ENCODE measurements around the gene RASSF8.

GRCh38 chr12:26101350-26101734, 142.9 kb downstream of the RASSF8 start:
- TF ChIP-seq EZH2 (IDR thresholded peaks at IDR 0.05; ENCODE audit: low read length, unreplicated experiment) (no peak), CTCF (conservative IDR thresholded peaks at IDR 0.05; ENCODE audit: low read depth, low read length) (no peak), EZH2phosphoT487 (IDR thresholded peaks at IDR 0.05; ENCODE audit: borderline replicate concordance, low read length) (no peak)
